HG03097 (cell line): Measurements from ENCODE around the gene SPECC1L.
"Not testable (repeated sequence)": the region's sequence is repeated elsewhere in the genome, so short reads cannot be mapped to it uniquely, and the experiment has no call there.

ENCODE experiments used
- ATAC-seq: cut with Tn5 transposase; IDR thresholded peaks from one replicate; pipeline ENCODE4 v1.9.1; 2021; ENCODE audit not compliant: unreplicated experiment, low FRiP score

SPECC1L gene

DNA sequence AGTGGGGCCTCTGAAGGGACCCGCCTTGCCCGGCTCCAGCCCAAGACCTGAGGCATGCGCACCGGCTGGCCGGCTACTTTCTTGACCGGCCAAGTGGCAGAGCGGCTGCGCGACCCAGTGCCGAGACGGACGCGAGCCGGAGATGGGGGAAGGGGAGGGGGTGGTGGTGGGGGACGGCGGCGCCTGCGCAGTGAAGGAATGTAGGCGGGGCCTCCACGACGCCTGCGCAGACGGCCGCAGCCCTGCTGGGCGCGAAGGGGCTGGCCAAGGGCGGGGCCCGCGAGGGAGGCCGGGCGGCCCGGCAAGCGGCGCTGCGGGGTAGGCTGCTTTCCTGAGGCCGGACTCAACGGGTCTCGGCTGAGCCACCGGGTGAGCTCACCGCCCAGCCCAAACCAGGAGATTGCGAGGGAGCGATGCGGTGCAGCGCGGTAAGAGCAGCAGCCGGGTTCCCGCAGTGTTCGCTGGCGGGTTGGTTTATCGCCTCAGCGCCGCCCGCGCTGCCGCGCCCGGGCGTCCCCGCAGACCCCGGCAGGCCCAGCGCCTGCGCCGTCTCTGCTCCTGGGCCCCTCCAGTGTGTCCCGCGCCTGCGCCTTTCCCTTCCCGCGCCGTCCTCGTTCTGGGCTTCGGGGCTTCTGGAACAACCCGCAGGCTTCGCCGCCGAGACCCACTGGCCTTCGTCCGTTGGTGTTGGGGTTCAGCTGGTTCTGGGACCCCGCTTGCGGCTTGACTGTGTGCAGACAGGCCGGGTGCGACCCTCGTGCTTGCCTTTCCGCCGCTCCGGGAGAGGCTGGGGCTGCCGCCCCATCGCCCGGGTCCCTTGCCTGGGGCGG lies at the start of gene SPECC1L:
TSS of gene SPECC1L (plus strand) at position 276 of the 830 bp plus-strand sequence. CDS start 31,401 bp downstream, outside the sequence.
- ATAC-seq: peak; percentile 87

- no peak for ATAC-seq
Observed at GRCh38 chr22:24224468-24224867, 46.2 kb upstream of the SPECC1L start.

- no peak for ATAC-seq
Observed at GRCh38 chr22:24225044-24225601, 45.5 kb upstream of the SPECC1L start.

DNA sequence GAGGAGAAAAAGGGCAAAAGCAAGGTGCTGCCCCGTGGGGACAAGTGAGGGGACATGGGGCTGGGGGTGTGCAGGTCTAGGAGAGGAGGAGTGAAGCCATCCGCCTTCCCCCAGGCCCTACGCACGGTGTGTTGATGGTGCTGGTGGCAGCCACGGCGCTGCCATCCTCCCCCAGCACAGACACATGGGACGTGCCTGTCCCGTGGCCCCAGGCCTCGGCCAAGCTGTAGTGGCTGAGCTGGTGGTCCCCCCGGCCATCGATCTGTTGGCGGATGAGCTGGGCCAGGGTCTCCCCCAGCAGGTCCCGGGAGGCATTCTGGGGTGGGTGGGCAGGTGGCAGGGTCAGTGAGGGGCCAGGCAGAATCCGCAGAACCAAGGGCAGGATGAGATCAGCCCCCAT lies 44.7 kb upstream of the SPECC1L start:
- no peak for ATAC-seq

DNA sequence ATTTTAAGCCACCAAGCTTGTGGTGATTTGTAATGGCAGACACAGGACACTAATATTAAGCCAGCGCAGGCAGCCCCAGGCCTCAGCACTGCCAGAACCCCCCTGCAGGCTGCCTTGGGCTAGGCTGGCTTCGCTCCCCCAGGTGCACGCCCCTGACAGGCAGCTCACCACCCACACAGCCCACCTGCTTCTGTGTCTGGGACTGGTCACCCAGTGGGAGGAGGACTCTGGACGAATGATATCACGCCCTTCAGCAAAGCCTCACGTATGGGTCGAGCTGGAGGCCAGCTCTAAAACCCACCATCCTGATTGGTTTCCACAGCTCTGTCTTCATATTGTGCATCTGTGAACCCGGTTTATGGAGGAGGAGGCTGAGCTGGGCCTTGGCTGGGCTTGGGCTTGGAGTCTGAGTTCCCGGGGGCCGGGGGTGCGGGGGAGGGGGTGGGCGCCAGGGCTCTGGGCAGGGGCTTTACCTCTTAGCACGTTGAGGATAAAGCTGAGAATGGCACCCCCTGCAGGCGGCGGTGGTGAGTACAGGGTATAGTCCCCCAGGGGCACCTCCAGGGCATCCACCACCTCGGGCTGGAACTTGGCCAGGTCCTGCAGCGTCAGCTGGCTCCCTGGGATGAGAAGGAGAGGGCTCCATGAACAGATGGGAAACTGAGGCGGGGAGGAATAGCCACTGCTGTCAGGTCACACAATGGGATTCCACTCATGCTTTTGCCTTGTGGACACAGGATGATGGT lies 39.5 kb upstream of the SPECC1L start:
- ATAC-seq: no peak

GRCh38 chr22:24231706-24232105 lies 38.9 kb upstream of the SPECC1L start:
- ATAC-seq: no peak

- no peak for ATAC-seq
Observed at GRCh38 chr22:24232124-24232523, 38.5 kb upstream of the SPECC1L start.

DNA sequence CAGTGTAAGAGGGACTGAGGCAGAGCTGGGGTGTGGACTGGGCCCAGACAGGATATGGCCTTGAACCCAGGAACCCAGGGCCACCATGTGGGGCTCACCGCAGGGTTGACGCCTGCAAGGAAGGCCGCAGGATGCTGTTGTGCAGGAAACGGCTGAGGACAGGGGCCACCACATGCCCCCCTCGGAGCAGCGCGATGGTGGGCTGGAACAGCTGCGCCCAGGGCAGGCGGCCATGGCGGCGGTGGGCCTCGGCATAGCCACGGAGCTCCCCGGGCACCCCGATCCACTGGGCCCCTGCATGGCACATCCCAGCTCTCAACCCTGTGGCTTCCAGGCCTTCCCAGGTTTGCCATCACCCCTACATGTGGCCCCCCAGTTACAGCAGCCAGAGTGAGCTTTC lies 37.9 kb upstream of the SPECC1L start:
- no peak for ATAC-seq

- no peak for ATAC-seq
Observed at GRCh38 chr22:24233235-24233634, 37.4 kb upstream of the SPECC1L start.

GRCh38 chr22:24233816-24234215 lies 36.8 kb upstream of the SPECC1L start:
- ATAC-seq: no peak

DNA sequence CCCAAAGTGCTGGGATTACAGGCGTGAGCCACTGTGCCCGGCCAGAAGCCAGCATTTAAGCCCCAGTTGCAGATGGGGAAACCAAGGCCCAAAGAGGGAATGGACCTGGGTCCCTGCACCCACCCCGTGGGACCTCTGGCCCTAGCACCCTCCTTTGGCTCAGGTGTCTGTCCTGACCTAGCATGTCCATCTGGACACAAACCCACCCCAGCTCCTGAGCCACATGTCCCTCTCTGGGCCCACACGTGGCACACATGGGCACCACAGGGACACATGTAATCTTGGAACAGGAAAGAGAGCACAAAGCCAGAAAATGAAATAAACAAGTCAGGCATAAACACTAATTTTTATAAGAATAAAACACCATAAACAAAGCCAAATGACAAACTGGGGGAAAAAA lies 35.3 kb upstream of the SPECC1L start:
- no peak for ATAC-seq

GRCh38 chr22:24236656-24237055 lies 34.0 kb upstream of the SPECC1L start:
- ATAC-seq: no peak

DNA sequence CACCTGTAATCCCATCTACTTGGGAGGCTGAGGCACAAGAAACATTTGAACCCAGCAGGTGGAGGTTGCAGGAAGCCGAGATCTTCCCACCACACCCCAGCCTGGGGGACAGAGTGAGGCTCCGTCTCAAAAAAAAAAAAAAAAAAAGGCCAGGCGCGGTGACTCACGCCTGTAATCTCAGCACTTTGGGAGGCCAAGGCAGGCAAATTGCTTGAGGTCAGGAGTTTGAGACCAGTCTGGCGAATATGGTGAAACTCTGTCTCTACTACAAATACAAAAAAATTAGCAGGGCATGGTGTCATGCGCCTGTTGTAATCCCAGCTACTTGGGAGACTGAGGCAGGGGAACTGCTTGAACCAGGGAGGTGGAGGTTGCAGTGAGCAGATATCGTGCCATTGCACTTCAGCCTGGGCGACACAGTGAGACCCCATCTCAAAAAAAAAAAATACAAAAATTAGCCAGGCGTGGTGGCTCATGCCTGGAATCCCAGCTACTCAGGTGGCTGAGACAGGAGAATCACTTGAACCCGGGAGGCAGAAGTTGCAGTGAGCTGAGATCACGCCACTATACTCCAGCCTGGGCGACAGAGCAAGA lies 32.4 kb upstream of the SPECC1L start:
- not testable (repeated sequence) for ATAC-seq

- ATAC-seq: no peak
Observed at GRCh38 chr22:24240381-24240780, 30.2 kb upstream of the SPECC1L start.

GRCh38 chr22:24240985-24241692 lies 29.5 kb upstream of the SPECC1L start:
- ATAC-seq: not testable (repeated sequence)

GRCh38 chr22:24243417-24243816 lies 27.2 kb upstream of the SPECC1L start:
- not testable (repeated sequence) for ATAC-seq

GRCh38 chr22:24244144-24244787 lies 26.4 kb upstream of the SPECC1L start:
- no peak for ATAC-seq

DNA sequence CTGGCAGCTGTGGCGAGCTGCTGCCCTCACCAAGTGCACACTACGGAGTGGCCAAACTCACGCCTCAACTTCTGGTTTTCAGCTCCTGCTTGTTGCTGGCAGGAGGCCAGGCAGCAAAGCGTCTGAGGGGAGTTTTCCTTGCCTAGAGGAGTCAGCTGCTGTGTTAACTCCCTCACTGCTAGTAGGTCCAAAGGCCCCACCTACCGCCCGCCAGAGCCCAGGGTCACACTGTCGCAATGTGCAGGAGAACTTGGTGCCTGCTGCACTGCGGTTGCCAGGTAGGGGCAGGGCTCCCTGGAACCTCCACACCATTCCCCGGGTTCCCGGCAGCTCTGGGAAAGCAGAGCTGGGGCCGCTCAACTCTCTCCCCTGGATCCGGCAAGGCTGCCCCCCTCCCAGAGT lies 25.6 kb upstream of the SPECC1L start, which contains the start of gene GGT5:
TSS of gene GGT5 (minus strand) at position 53 of the 402 bp plus-strand sequence. CDS start 357 bp downstream, outside the sequence.
- not testable (repeated sequence) for ATAC-seq
